ENCODE data around the gene ERICH3.

ERICH3 gene

GRCh38 chr1:74583397-74583796 is 90.2 kb downstream of the ERICH3 start:
- Mint-ChIP-seq H3K9me3 (no peaks in the 10 kb centered on the region), H3K4me3 (no peak overlapping the region), H3K27ac (no peak overlapping the region), H3K4me1 (peaks cover 5% of the 10 kb centered on the region), H3K36me3 (no peaks in the 10 kb centered on the region)
- DNase-seq (ENCODE audit: low spot score in 2 of 2) (no peak), ATAC-seq (no peak)

DNA sequence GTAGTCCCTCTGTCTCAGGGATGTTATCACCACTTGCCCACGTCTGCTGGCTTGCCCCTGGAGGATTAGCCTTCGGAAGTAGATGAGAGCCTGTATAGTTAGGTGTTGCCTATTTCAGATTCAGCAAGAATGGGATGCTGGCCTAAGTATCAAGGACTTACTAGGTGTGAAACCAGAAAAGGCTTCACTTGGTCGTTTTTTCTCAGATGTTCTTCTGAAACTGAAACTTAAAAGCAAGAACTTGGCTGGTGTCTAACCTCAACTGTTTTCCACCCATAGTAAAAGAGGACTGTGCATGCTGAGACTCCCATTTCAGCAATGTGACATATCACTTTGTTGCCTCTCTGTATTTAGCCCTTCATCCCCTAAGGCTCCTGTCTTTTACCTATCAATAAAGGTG is 94.2 kb downstream of the ERICH3 start:
- Mint-ChIP-seq H3K9me3 (no peaks in the 10 kb centered on the region), H3K36me3 (no peaks in the 10 kb centered on the region), H3K4me3 (no peak overlapping the region), H3K4me1 (no peaks in the 10 kb centered on the region), H3K27ac (no peak overlapping the region)
- peak; percentile 72 for ATAC-seq
- DNase-seq (ENCODE audit: low spot score in 2 of 2) = no peak

DNA sequence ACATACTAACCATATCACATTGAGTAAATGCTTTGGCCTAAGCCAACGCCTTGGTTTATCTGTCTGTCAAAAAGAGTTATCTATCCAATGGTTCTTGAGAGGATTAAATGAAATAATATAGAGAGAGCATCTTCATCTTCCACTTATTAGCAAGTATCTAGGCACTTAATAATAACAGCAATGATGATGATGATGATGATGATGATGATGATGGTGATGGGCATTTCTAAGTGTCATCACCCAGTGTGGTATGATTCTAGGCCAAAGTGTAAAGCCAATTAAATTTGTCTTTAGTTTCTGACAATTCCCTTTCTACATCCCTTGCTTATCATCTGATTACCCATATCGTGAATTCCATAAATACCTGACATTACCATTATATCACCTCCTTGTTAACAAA is 95.5 kb downstream of the ERICH3 start:
- no peaks in the 10 kb centered on the region for H3K36me3 Mint-ChIP-seq
- H3K4me3 Mint-ChIP-seq = no peak overlapping the region
- no peak overlapping the region for H3K27ac Mint-ChIP-seq
- no peaks in the 10 kb centered on the region for H3K4me1 Mint-ChIP-seq
- no peak for ATAC-seq
- no peak for DNase-seq (ENCODE audit: low spot score in 2 of 2)
- no peaks in the 10 kb centered on the region for H3K9me3 Mint-ChIP-seq

DNA sequence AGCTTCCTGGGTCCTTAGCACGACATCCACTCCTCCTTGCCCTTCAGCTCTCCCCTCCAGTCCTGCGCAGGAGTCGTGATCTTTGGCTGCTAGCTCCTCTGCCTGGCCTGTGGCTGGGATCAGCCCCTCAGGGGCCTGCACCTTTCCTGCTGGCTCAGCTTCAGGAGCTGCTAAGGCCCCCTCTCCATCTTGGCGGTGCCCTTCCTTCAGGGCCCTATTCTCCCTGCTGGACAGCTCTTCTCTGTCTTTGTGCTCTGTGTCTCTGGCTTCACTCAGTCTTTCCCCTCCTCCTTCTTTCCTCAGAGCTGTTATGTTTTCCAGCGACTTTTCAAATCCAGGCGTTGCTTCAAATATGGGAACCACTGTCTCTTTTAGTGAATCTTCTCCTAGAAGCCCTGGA is 101.7 kb downstream of the ERICH3 start:
- H3K4me1 Mint-ChIP-seq = no peaks in the 10 kb centered on the region
- no peak for DNase-seq (ENCODE audit: low spot score in 2 of 2)
- H3K9me3 Mint-ChIP-seq = no peaks in the 10 kb centered on the region
- no peaks in the 10 kb centered on the region for H3K36me3 Mint-ChIP-seq
- no peak overlapping the region for H3K4me3 Mint-ChIP-seq
- H3K27ac Mint-ChIP-seq = no peak overlapping the region
- peak; percentile 53 for ATAC-seq

- no peak for ATAC-seq
- DNase-seq (ENCODE audit: low spot score in 2 of 2) = no peak
- Mint-ChIP-seq H3K36me3 (no peaks in the 10 kb centered on the region), H3K27ac (no peak overlapping the region), H3K4me1 (no peaks in the 10 kb centered on the region), H3K4me3 (no peak overlapping the region), H3K9me3 (no peaks in the 10 kb centered on the region)
Measured at GRCh38 chr1:74571493-74571800, 102.1 kb downstream of the ERICH3 start.

GRCh38 chr1:74570797-74571492 is 102.6 kb downstream of the ERICH3 start:
- DNase-seq (ENCODE audit: low spot score in 2 of 2) (no peak), ATAC-seq (peak; percentile 50)
- no peak overlapping the region for H3K4me3 Mint-ChIP-seq
- H3K4me1 Mint-ChIP-seq = no peaks in the 10 kb centered on the region
- no peaks in the 10 kb centered on the region for H3K9me3 Mint-ChIP-seq
- H3K27ac Mint-ChIP-seq = no peak overlapping the region
- H3K36me3 Mint-ChIP-seq = no peaks in the 10 kb centered on the region

- H3K4me3 Mint-ChIP-seq = no peak overlapping the region
- ATAC-seq (no peak), DNase-seq (ENCODE audit: low spot score in 2 of 2) (no peak)
- H3K27ac Mint-ChIP-seq = no peak overlapping the region
- no peaks in the 10 kb centered on the region for H3K4me1 Mint-ChIP-seq
- no peaks in the 10 kb centered on the region for H3K9me3 Mint-ChIP-seq
- no peaks in the 10 kb centered on the region for H3K36me3 Mint-ChIP-seq
Measured at GRCh38 chr1:74549932-74550331, 123.7 kb downstream of the ERICH3 start.

DNA sequence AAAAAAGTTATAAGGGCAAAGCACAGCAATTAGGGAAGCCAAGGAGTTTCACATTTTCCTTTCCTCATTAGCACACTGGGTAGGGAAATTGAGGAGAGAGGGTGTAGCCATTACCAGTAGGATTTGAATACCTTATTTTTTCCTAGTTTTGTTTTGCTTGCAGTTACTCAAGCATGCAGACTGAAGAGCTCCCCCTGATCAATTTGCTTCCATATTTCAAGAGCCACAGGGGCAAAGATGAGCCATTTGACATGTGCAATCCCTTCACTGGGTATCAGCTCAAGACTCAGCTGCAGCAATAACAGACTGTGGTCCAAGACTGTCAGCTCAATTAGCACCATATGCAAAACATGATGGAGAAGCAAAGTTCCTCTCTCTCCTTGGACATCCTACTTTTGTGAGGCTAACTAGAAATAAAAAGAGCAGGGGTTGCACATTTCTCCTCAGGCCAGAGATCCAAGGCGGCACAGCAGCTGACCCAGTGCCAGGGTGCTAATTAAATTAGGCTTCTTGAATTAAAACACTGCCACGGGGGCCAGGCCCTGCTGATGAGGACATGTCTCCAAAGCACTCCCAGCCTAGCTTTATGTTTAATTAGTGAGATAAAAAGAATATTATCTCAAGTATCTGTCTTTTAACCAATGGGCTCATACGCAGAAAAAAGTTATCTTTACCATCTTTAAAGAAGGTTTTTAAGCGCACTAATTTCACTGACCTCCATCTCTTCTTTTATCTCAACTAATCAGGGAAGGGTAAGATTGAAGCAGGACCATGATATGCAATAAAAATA is 124.4 kb downstream of the ERICH3 start:
- Mint-ChIP-seq H3K4me3 (no peak overlapping the region), H3K27ac (no peak overlapping the region), H3K36me3 (no peaks in the 10 kb centered on the region), H3K4me1 (no peaks in the 10 kb centered on the region), H3K9me3 (no peaks in the 10 kb centered on the region)
- DNase-seq (ENCODE audit: low spot score in 2 of 2) (no peak), ATAC-seq (no peak)

- Mint-ChIP-seq H3K9me3 (no peaks in the 10 kb centered on the region), H3K27ac (no peak overlapping the region), H3K4me1 (no peaks in the 10 kb centered on the region), H3K4me3 (no peak overlapping the region), H3K36me3 (no peaks in the 10 kb centered on the region)
- DNase-seq (ENCODE audit: low spot score in 2 of 2) = no peak
- no peak for ATAC-seq
Measured at GRCh38 chr1:74545821-74546220, 127.8 kb downstream of the ERICH3 start.

- DNase-seq (ENCODE audit: low spot score in 2 of 2) (no peak), ATAC-seq (no peak)
- Mint-ChIP-seq H3K4me3 (no peak overlapping the region), H3K4me1 (no peaks in the 10 kb centered on the region), H3K27ac (no peak overlapping the region), H3K9me3 (no peaks in the 10 kb centered on the region), H3K36me3 (no peaks in the 10 kb centered on the region)
Measured at GRCh38 chr1:74534241-74534640, 139.4 kb downstream of the ERICH3 start.

DNA sequence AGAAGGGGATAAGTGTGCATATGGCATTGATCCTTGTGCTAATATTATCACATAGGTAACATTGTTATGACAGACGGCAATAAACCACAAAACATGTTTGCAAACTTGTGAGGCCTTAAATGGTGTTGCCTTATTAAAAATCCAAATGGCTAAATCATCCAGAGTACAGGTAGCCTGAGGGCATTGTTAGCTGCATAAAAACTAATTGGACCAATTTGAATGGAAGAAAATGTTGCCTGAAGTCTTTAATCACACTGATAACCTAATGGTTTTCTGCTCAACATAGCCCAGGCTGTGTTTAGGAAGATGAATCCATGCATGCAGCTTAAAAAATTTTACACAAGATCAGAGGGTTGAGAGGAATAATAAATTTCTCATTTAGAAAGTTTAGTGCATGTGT is 141.8 kb downstream of the ERICH3 start:
- no peak for DNase-seq (ENCODE audit: low spot score in 2 of 2)
- no peak for ATAC-seq
- no peak overlapping the region for H3K4me3 Mint-ChIP-seq

GRCh38 chr1:74530892-74531291 is 142.7 kb downstream of the ERICH3 start:
- H3K36me3 Mint-ChIP-seq = no peaks in the 10 kb centered on the region
- no peaks in the 10 kb centered on the region for H3K9me3 Mint-ChIP-seq
- ATAC-seq (no peak), DNase-seq (ENCODE audit: low spot score in 2 of 2) (no peak)
- no peak overlapping the region for H3K27ac Mint-ChIP-seq
- H3K4me1 Mint-ChIP-seq = no peaks in the 10 kb centered on the region
- H3K4me3 Mint-ChIP-seq = no peak overlapping the region

More for the DNA sequence above, 141.8 kb downstream of the ERICH3 start:
- Mint-ChIP-seq H3K4me1 (no peaks in the 10 kb centered on the region), H3K27ac (no peak overlapping the region), H3K36me3 (no peaks in the 10 kb centered on the region), H3K9me3 (no peaks in the 10 kb centered on the region)

DNA sequence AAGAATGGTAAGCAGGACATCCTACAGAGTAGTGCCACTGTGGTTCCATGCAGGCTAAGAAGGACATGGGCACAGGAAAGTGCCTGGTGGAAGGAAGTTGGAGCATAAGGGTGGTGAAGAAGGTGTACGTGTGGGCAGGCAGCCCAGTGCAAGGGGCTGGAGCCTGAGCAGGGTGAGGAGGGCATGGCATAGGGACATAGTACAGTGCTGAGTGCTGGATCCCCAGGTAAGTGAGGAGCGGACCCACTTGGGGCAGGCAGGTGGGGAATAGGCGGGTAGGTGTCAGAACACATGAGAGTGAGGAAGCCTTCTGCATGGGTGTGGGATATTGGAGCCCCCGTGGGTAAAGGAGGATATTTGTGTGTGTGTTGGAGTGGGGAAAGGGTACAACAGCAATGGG is 145.5 kb downstream of the ERICH3 start:
- Mint-ChIP-seq H3K36me3 (no peaks in the 10 kb centered on the region), H3K9me3 (no peaks in the 10 kb centered on the region), H3K4me3 (no peak overlapping the region), H3K27ac (no peak overlapping the region), H3K4me1 (no peaks in the 10 kb centered on the region)
- no peak for DNase-seq (ENCODE audit: low spot score in 2 of 2)
- ATAC-seq = peak; percentile 43

- DNase-seq (ENCODE audit: low spot score in 2 of 2) (no peak), ATAC-seq (no peak)
- Mint-ChIP-seq H3K27ac (no peak overlapping the region), H3K9me3 (no peaks in the 10 kb centered on the region), H3K4me1 (no peaks in the 10 kb centered on the region), H3K36me3 (no peaks in the 10 kb centered on the region), H3K4me3 (no peak overlapping the region)
Measured at GRCh38 chr1:74526708-74527107, 146.9 kb downstream of the ERICH3 start.

- H3K27ac Mint-ChIP-seq = no peak overlapping the region
- ATAC-seq = no peak
- no peak overlapping the region for H3K4me3 Mint-ChIP-seq
- H3K4me1 Mint-ChIP-seq = no peaks in the 10 kb centered on the region
- H3K9me3 Mint-ChIP-seq = no peaks in the 10 kb centered on the region
- no peaks in the 10 kb centered on the region for H3K36me3 Mint-ChIP-seq
- DNase-seq (ENCODE audit: low spot score in 2 of 2) = no peak
Measured at GRCh38 chr1:74523873-74524480, 149.6 kb downstream of the ERICH3 start.

DNA sequence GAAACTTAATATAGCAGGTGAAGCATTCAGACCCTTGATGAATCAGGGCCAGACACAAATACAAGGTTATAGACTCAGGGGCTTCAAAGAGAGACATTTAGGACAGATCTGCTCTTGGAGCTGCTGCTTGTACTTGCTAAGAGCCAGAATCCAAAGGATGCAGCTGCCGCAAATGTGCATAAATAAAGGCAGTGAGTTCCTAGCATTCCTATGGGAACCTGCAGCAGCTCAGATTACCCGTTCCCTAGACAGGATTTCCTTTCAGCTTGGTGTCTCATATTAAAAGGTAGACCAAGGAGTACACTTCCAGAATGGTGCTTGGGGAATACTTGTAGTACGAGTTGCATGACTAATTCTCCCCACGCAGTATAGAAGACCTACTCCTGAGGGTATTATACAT is 151.4 kb downstream of the ERICH3 start:
- Mint-ChIP-seq H3K4me3 (no peak overlapping the region), H3K27ac (no peak overlapping the region), H3K4me1 (no peaks in the 10 kb centered on the region), H3K36me3 (no peaks in the 10 kb centered on the region), H3K9me3 (no peaks in the 10 kb centered on the region)
- ATAC-seq (no peak), DNase-seq (ENCODE audit: low spot score in 2 of 2) (no peak)

Data from stimulated activated effector memory CD8-positive, alpha-beta T cell treated with anti-CD3 and anti-CD28 coated beads, Interleukin-12 subunit alpha, Interleukin-12 subunit beta, amount 100 ng/mL, for 72 hours (primary cell).